ENCODE measurements around the gene PSMG3. TPM values are rescaled to one million over a fixed set of nuclear protein-coding genes. Genes with fewer than 3 reads are reported as not detected.

PSMG3 gene
- total RNA-seq = 10 to 100 TPM; 13.5 to 39.7 (median 31.5) TPM

- no peak for TF ChIP-seq CTCF (IDR thresholded peaks at IDR 0.05; ENCODE audit: low read depth)
These were observed at the start of gene PSMG3 for GRCh38 chr7:1569833-1570632. PSMG3 (minus strand) TSS chr7:1570032; CDS start chr7:1569339, 693 bp downstream.

- no peak for TF ChIP-seq CTCF (IDR thresholded peaks at IDR 0.05; ENCODE audit: low read depth)
These were observed 48.6 kb upstream of the PSMG3 start for GRCh38 chr7:1618475-1618874.

GRCh38 chr7:1617957-1618356, 48.1 kb upstream of the PSMG3 start:
- no peak for TF ChIP-seq CTCF (IDR thresholded peaks at IDR 0.05; ENCODE audit: low read depth)

- no peak for TF ChIP-seq CTCF (IDR thresholded peaks at IDR 0.05; ENCODE audit: low read depth)
These were observed 46.9 kb upstream of the PSMG3 start for GRCh38 chr7:1616741-1617140.

- no peak for TF ChIP-seq CTCF (IDR thresholded peaks at IDR 0.05; ENCODE audit: low read depth)
These were observed 41.9 kb upstream of the PSMG3 start for GRCh38 chr7:1611708-1612241.

GRCh38 chr7:1610678-1611302, 41.0 kb upstream of the PSMG3 start:
- no peak for TF ChIP-seq CTCF (IDR thresholded peaks at IDR 0.05; ENCODE audit: low read depth)

- TF ChIP-seq CTCF (IDR thresholded peaks at IDR 0.05; ENCODE audit: low read depth) = no peak
These were observed 40.3 kb upstream of the PSMG3 start for GRCh38 chr7:1610013-1610677.

Data from subcutaneous adipose tissue (tissue), 4 donors.